ENCODE measurements around the gene NES.

Gene NES, protein sequence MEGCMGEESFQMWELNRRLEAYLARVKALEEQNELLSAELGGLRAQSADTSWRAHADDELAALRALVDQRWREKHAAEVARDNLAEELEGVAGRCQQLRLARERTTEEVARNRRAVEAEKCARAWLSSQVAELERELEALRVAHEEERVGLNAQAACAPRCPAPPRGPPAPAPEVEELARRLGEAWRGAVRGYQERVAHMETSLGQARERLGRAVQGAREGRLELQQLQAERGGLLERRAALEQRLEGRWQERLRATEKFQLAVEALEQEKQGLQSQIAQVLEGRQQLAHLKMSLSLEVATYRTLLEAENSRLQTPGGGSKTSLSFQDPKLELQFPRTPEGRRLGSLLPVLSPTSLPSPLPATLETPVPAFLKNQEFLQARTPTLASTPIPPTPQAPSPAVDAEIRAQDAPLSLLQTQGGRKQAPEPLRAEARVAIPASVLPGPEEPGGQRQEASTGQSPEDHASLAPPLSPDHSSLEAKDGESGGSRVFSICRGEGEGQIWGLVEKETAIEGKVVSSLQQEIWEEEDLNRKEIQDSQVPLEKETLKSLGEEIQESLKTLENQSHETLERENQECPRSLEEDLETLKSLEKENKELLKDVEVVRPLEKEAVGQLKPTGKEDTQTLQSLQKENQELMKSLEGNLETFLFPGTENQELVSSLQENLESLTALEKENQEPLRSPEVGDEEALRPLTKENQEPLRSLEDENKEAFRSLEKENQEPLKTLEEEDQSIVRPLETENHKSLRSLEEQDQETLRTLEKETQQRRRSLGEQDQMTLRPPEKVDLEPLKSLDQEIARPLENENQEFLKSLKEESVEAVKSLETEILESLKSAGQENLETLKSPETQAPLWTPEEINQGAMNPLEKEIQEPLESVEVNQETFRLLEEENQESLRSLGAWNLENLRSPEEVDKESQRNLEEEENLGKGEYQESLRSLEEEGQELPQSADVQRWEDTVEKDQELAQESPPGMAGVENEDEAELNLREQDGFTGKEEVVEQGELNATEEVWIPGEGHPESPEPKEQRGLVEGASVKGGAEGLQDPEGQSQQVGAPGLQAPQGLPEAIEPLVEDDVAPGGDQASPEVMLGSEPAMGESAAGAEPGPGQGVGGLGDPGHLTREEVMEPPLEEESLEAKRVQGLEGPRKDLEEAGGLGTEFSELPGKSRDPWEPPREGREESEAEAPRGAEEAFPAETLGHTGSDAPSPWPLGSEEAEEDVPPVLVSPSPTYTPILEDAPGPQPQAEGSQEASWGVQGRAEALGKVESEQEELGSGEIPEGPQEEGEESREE (N-terminal part only)

DNA sequence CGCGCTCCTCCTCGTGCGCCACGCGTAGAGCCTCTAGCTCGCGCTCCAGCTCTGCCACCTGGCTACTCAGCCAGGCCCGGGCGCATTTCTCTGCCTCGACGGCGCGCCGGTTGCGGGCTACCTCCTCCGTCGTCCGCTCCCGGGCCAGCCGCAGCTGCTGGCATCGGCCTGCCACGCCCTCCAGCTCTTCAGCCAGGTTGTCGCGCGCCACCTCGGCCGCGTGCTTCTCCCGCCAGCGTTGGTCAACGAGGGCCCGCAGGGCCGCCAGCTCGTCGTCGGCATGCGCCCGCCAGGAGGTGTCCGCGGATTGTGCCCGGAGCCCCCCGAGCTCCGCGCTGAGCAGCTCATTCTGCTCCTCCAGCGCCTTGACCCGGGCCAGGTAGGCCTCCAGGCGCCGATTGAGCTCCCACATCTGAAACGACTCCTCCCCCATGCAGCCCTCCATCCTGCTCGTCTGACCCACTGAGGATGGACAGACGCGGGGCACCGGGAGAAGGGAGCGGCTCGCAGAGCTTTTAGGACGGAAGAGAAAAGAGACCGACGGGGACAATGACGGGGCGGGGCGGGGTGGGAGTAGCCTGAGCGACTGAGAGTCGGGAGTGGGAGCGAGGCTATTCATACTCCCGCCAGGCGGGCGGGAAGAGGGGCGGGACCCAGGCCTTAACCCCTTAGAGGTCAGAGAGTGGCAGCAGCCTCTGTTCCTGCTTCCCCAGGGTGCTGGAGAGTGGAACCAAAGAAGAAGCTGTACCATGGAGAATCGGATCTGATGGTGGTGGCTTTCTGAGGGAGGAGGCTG lies at the start of gene NES:
Gene NES, minus strand, starts transcription at position 588 of the 796 bp plus-strand sequence. Its CDS starts 143 bp downstream, at position 445.
- no peak for DNase-seq

DNA sequence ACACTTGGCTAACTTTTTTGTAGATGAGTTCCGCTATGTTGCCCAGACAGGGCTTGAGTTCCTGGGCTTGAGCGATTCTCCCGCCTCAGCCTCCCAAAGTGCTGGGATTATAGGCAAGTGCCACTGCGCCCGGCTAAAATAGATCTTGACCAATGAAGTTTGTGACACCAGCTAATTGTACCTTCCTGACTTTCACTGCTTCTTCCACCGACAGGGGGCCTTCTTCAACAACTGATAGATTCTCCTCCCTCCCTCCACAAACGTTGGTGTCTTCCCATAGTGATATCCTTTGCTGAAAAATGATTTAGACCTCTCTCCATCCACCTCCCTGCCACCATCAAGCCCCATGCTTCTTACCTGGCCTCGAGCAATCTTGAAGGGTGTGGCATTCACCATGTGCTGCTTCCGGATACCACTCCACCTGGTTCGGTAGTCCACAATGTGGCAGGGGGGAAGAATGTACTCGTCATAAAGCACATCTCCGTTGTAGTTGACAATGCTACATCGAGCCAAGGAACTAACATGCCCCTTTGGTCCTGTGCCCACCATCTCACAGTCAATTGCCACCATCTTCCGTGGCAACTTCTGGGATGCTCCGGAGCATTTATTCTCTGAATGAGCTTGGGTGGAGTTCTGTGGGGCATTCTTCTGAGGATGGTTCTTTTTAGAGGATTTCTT lies 49.5 kb upstream of the NES start:
- DNase-seq = no peak

DNA sequence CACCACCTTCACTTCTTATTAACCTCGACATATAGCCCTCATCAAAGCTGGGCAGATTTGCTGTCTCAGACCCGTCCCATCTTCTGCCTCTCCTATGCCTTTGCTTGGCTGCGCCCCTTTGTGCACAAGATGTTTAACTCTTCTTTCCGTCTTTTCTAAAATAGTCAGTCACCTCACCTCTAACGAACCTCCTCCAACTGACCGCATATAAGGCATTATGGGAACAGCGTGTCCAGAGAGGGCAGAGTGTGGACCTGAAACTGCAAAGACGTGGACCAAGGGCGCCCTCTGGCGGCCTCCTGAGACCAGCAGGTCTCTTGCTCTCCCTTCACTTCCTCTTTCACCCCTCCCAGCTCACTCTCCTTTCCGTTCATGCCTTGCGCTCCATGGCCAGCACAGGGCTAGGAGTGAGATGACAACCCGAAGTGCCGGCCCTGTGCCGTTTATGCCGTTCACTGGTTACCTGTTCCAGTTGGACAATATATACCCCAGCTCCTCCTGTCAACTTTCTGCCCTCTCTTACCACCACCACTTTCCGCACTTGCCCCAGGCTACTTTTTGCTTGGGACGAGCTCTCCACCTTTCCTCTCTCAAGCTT lies 48.6 kb upstream of the NES start:
- peak; percentile 59 for DNase-seq

DNA sequence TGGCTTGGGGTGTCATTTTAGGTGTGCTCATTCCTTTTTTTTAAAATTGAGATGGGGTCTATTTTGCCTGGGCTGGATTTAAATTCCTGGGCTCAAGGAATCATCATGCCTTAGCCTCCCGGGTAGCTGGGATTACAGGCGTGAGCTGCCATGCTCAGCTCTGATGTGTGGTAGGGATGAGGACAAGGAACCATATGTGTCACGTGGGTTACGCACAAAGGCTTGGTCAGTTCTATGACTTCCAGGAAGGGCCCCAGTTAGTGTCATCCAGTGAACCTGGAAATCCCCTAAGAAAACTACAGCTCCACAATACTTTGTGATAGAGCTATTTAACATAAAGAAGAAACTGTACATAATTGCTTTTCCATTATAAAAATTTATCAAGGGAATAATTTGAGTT lies 44.3 kb upstream of the NES start:
- no peak for DNase-seq

DNA sequence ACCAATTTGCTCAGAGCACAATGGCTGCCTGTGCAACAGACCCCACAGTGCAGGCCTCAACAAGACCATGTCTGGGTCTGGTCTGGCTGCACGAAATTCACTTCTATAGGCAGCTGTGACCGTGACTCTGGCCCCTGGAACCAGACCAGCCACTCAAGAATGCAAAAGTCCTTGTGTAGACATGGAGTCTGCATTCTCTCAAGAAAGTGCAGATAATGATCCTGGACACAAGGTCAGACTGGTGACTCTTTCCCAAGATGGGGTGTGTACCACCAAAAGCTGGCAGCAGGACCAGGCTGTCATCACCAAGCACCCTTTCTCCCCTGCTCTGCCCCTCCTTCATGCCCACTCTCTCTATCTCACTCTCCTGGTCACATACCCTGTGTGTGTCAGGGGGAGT lies 43.9 kb upstream of the NES start:
- no peak for DNase-seq

DNA sequence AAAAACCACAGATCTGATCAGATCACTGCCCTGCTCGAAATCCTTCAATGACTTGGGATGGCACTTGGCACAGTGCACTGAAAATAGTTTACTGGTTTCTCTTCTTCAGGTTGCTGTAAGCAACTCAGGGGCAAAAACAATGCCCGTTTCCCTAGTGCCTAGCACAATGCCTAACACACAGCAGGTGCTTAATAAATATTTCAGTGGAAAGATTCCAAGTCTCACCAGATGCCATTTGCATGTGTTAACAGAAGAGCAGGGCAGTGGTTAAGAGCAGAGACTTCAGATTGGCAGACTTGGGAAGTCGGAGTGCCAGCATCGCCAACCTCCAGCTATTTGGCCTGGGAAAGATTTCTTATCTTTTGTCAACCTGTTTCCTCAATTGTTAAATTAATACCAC lies 40.1 kb upstream of the NES start:
- no peak for DNase-seq

DNA sequence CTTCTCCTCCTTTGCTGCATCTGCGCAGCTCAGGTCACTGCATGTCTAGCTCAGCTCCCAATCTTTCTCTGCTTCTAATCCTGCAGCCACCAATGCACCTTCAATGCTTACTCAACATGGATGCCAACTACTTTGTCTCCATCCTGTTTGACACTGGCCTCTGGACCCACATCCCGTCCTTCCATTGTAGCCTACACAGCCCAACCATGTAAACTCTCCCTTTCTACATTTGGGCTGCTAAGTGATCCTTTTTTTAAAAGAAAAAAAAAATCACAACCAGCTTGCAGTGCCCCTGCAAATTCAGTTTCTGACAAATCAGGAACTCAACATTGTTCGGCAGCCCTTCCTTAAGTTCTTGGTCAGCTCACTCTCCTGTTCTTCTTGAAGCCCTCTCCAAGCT lies 37.6 kb upstream of the NES start:
- no peak for DNase-seq

DNA sequence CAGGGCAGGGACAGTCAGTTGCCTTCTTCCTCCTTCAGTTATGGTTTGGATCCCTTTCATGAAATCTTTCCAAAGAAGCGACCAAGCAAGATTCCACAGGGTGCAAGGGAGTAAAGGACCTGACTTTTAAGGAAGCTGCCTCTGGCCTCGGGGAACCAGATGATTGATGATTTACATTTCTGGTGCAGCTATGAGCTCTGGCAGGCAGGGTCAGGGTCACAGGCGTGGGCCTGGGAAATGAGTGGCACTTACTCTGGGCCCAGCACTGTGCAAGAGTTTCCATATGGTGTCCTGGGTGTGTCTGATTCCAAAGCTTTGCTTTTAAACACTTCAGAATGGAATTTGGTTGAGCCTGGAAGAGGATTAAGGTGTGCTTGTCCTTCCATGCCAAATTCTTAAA lies 35.4 kb upstream of the NES start:
- no peak for DNase-seq

DNA sequence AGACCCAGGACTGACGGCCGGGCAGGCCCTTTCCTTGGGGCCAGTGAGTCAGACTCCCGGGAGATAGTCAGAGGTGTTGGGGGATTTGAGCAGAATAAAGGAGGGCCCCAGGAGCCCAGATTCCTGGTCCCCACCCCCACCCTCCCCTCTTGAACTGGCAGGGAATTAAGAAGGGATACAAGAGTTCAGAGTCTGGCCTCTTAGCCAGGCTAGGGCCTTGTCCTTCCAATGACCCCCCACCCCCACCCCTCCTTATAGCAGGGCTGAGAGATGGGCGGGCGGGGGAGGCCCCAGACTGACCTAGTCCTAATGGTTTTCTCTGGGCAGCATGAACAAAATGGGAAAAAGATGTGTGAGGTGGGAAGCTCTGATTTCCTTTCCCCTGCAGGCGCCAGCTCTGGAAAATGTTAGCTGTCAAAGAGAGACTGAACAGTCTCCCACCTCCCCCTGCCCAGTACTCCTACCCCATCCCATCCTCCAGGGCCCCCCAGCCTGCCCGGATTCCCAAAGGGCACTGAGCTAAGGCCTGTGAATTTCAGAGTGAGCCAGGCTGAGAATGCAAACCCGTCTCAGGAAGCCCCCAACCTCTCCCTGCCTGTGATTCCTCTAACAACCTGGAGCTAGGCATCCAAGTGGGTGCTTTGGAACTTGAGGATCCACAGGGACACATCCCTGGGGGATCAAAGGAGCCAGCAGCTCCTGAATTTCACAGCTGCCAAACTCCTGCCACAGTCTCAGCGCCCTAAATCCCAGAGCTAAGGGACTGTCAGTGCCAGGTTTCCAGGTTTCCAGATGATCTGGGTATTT lies 34.0 kb upstream of the NES start:
- DNase-seq = no peak

DNA sequence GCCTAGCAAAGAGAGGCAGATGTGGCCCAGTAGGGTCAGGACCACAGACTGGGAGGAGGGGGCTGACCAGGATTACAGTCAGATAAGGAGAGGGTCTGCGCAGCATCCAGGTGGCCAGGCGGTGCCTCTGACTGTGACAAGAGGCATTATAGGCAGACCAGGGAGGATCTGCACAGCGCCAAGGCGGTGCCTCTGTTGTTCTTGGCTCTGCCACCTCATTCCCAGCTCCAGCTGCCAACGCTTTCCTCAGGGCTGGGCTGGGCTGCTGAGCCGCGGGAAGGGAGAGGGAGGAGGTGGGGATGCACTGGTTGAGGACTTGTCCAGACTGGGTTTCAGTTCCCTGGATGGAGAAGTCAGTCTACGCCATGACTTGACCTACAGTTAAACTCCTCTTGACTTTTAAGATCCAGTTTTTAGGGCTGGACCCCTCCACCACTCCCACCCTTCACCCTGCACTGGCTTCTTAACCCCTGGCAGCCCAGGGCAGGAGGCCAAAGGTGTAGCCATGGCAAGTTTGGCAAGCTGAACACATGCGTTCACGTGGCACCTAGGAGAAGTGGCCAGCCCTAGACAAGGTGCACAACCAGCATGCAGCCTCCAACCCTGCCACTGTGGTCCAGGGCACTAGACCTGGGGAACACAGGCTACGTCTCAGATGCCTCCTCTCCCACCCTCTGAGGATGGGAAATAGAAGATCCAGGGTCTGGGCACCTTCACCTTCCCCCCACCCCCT lies 32.7 kb upstream of the NES start:
- no peak for DNase-seq

DNA sequence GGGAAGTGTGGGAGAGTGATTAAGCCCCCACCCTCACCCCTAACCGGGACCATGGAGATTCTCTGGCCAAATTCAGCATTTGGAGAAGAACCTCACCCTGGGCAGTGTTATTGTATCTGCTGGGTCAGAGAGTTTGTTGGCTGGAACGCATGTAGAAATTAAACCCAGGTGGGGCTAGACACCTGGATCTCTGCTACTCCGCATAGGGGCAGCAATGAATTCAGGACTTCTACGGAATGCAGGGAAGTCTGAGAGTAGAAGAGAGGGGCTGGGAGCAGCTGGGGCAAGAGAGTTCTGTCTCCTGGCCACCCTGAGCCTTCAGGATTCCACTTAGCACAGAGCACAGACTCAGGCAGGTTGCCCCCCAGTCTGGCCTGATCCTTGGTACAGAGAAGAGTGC lies 31.8 kb upstream of the NES start:
- no peak for DNase-seq

DNA sequence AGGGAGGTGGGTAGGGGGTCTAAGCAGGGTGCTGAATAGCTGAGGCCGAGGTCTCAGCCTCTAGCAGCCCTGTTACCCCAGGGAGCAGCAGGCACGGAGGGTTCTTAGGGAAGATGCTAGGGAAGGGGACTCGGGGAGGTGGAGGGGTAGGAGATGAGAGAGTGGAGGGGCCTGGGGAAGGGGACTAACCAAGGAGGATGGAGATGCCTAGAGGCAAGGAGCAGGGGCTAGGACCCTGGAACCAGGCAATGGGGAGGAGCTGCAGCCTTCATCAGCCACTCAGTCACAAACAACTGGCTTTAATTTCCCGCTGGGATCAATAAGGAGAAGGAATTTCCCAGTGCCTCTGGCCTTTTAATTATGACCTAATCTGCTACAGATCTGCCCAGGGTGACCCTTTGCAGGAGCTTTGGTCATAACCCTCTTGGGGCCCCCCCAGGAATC lies 31.0 kb upstream of the NES start:
- DNase-seq = no peak

DNA sequence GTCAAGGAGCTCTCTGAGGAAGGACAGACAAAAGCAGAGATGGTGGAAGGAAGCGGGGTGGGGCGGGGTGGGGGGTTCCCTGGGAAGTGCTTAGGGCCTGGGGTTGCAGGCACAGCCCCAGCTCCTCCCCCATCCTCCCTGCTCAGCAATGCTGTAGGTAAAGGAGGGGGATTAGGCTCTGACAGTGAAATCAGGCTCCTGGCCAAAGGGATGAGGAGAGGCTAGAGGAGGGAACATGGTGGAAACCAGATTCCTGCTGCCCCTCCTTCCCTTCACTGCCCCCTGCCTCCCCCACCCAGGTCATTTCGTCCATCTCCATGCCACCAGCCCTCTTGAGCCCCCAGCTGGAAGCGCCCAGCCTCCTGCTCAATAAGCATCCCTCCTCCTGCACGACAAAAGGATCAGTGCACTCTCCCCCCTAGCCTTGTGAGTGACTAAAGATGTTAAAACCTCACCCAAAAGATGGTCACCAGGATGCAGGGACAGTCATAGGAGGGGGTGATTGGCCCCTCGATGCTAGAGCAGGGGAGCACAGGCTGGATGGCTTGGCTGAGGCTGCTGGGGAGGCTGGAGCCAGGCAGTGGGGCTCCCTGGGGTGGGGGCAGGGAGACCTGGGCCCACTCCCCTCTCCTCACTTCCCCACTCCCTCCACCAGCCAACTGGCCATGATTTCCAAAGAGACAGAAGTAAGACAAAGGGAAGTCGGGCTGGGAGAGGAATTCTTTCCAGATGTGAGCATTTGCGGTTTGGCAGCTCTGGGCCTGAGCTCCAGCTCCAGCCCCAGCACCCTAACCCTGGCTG lies 30.4 kb upstream of the NES start:
- no peak for DNase-seq

DNA sequence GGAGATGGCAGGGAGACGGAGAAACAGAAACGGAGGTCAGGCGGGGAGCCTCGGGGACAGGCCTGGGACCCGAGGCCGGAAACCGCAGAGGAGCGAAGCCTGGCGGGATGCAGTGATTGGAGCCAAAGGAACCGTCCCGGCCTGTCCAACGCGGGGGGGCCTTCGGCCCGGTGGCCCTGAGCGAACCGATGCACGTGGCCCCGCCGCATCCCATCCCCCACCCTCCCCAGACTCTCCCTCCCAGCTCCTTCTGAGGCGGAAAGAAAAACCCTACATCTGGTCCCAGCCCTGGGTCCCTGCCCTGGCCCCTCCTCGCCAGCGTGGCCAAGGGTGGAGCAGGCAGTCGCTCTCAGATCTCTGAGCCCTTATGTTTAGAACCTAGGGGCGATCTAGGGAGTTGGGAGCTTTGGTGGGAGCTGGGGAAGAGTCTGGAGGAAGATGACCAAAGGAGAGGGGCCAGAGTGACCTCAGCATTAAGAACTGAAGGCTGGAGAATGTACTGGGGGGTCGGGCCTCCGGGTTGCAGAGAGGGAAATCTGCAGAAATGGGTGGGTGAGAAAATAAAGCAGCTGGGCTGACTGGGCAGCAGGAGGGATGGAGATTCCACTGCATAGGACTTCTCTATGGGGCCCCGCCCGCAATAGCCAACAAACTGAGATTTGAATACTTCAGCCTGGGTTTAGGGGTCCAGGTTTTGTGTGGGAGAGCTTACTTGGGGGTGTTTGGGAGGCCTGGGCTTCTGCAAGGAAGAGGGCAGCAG lies 29.6 kb upstream of the NES start:
- peak; percentile 54 for DNase-seq

DNA sequence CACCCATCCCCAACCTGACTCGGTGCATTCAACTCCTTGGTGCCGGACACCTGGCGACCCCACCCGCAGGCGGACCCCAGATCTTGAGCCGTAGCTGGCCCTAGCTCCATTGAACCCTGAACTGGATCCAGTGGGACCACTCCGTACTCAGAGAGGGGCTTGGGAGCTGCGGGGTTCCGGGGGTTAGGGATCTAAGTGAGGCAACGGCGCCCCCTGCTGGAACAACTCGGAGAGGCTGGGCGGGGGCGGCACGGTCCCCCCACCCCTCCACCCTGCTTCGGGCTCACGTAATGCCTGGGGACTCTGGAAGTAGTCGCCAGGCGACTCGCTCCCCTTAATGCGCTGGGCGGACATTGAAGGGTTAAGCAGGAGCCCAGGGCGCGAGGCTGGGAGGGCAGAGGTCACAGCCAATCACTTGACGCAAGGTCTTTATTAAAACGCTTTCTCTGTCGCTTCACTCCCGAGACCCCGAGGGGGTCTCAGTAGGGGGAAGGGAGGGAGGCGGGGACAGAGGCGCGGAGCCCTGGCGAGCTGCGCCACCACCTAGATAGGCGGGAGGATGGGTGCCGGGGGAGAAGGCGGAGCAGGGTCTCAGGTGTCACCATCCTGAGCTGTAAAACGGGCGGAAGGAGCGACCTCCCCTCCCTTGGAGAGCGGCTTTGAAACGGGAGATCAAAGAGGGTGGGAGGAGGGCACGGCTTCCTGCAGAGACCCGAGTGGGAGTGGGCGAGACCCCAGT lies 28.9 kb upstream of the NES start:
- DNase-seq = peak; percentile 82

DNA sequence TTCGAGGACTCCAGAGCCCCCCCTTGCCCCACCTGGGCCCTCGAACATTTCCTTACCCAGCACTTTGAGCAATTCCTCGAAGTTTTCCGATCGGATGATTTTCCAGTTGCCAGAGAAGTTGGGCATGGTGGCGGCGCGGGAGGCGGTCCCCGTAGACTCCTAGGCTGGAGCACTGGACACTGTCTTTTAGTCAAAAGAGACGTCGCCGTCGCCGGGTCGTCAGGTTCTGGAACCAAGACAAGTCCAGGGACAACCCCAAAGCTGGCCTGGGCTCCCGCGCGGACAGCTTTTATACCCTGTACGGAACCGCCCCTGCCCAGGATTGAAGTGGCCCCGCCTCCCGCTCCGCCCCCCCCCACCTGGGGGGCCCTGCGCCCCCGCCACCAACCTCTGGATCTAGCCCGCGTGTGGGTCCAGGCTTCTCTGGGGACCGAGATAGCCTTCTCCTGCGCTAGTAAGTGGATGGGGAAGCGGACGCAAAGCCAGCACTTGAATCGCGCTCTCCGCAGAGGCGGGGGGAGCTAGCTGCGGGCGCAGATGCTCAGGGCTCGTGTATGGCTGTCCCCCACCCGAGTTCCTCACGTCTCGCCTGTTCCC lies 28.2 kb upstream of the NES start, which contains the start of gene CRABP2:
Gene CRABP2, minus strand, starts transcription at position 263 of the 597 bp plus-strand sequence. Its CDS starts 137 bp downstream, at position 126.
- peak; percentile 63 for DNase-seq

DNA sequence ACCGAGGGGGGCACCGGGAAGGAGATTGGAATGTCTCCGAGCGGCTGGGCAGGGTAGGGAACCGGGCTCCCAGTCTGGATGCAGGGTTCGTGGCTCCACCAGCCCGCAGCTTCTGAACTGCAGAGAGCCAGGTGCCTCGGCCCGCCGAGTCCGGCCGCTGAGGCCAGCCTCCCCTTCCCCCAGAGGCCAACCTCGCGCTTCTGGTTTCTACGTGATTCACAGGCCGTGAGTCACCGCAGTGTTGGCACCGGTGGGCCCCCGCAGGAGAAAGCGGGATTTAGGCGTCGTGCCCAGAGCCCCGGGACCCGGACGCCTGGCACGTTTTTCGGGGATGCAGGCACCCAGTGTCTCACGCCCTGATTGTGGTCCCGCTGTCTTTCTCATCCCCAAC lies 27.7 kb upstream of the NES start:
- no peak for DNase-seq

Measured in DMS79 (cell line).